SU-DHL-6 (cell line): ENCODE results near the gene ASTN2.

Experiments used
- CTCF ChIP-seq: fragments of 200-600 bp; sonication (generic); IDR thresholded peaks from one replicate; pipeline ENCODE4 v1.5.1; 2017; ENCODE audit warnings: antibody characterized with exemption, mild to moderate bottlenecking, low read length, moderate library complexity; ENCODE audit not compliant: insufficient read depth, poor library complexity, severe bottlenecking
- EZH2phosphoT487 ChIP-seq: fragments of 200-600 bp; sonication (generic), shearing (Covaris generic); conservative IDR thresholded peaks from 2 replicates; pipeline ENCODE4 v1.6.1; 2018; ENCODE audit warnings: mild to moderate bottlenecking, antibody characterized with exemption, low read length, moderate library complexity, mixed read lengths

DNA sequence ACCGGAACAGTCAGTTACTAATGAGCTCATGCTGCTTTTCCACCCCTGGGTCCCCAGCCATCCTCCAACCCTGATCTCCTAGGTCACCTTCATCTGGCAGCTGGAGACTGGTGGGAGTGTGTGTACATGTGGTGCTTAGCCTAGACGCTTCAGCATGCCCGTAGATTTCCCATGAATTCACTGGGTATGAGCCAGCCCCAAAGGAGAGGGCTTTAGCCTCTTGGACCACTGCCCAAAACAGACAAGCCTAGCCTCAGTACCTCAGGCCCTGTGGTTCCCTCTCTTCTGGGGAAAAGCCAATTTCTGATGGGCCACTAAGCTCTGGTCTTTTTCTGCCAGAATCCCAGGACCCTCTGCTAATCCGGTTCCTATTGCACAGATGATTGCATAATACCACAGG, 48.0 kb upstream of the ASTN2 start:
- TF ChIP-seq CTCF (no peak), EZH2phosphoT487 (no peak)
